Activated B cell treated with CpG ODN at 0.5 μM for 24 hours (primary cell): ENCODE data around the gene RBM39. TPM values are rescaled to one million over a fixed set of nuclear protein-coding genes. Genes with fewer than 3 reads are reported as not detected.
"Not testable (repeated sequence)": the region's sequence is repeated elsewhere in the genome, so short reads cannot be mapped to it uniquely, and the experiment has no call there.

ENCODE experiments used
- ATAC-seq: fragments of 200-7000 bp; cut with Tn5 transposase; one replicate; pipeline ENCODE4 v1.10.0; 2021; ENCODE audit warnings: low read depth, mild to moderate bottlenecking, moderate library complexity
- CTCF ChIA-PET: fragments of 350-600 bp; sonication (Branson Sonifier 250); formaldehyde crosslinking; loops from one replicate; lab custom pipeline; 2021; ENCODE audit warnings: antibody characterized with exemption; lab: Charles Lee
- POLR2A ChIA-PET: fragments of 350-600 bp; sonication (Branson Sonifier 250); formaldehyde crosslinking; loops from one replicate; lab custom pipeline; 2021; ENCODE audit warnings: antibody characterized with exemption; lab: Charles Lee
- DNase-seq: peaks from one replicate; pipeline ENCODE4 v3.0.0; 2022
- H3K27ac Mint-ChIP-seq: one replicate; pipeline ENCODE4 v1.8.0; 2020; ENCODE audit warnings: mixed read lengths
- H3K27me3 Mint-ChIP-seq: one replicate; pipeline ENCODE4 v1.8.0; 2021; ENCODE audit warnings: mixed read lengths
- H3K36me3 Mint-ChIP-seq: one replicate; pipeline ENCODE4 v1.8.0; 2021; ENCODE audit warnings: low read depth, mixed read lengths
- H3K4me1 Mint-ChIP-seq: one replicate; pipeline ENCODE4 v1.8.0; 2021; ENCODE audit warnings: mixed read lengths
- H3K4me3 Mint-ChIP-seq: one replicate; pipeline ENCODE4 v1.8.0; 2020; ENCODE audit warnings: mild to moderate bottlenecking, mixed read lengths
- H3K9me3 Mint-ChIP-seq: one replicate; pipeline ENCODE4 v1.8.0; 2020; ENCODE audit warnings: mixed read lengths
- CTCF ChIP-seq: fragments of 200-600 bp; IDR thresholded peaks from one replicate; pipeline ENCODE4 v1.8.0; 2022; ENCODE audit warnings: antibody characterized with exemption, mild to moderate bottlenecking
- intact Hi-C: fragments of 100-400 bp; cut with micrococcal nuclease; formaldehyde crosslinking; loops from one replicate; pipeline ENCODE4 v1.15.1; 2024
- total RNA-seq: library from RNA; stranded (reverse); gene quantifications from 2 replicates; pipeline ENCODE4 v1.2.3, GENCODE V29; 2022

The RBM39 gene
- total RNA-seq, 1 donor from 2014 or later, result 483 TPM

- peak overlapping the region; percentile 99 for H3K27ac Mint-ChIP-seq
- peaks cover 49% of the 10 kb centered on the region for H3K4me1 Mint-ChIP-seq
- H3K4me3 Mint-ChIP-seq, result no peak overlapping the region
- TF ChIP-seq CTCF, result no peak
- ChIA-PET CTCF (interaction anchor here (3.0 kb wide), 1 partner anchor 24 kb away, joined by 19 read pairs; the partner anchor contains the start of gene RBM39), POLR2A (interaction anchor here (18.2 kb wide), 1 partner anchor 27 kb away, joined by 764 read pairs; the partner anchor contains the start of gene RBM39)
- ATAC-seq, result no peak
- H3K36me3 Mint-ChIP-seq, result peaks cover 4% of the 10 kb centered on the region
- no peak for DNase-seq
- no peaks in the 10 kb centered on the region for H3K27me3 Mint-ChIP-seq
- H3K9me3 Mint-ChIP-seq, result no peaks in the 10 kb centered on the region
- intact Hi-C loops, result no loop called here
Measured at GRCh38 chr20:35766843-35767242, 24.8 kb upstream of the RBM39 start.

GRCh38 chr20:35764936-35765335 lies 22.9 kb upstream of the RBM39 start:
- POLR2A ChIA-PET, result interaction anchor here (0.6 to 18.2 kb wide), 3 partner anchors 15 to 25 kb away, joined by 3 to 764 read pairs (median 11); partner anchors contain the start of gene RBM39
- H3K27ac Mint-ChIP-seq, intact Hi-C loops, H3K27me3 Mint-ChIP-seq, ATAC-seq, CTCF ChIA-PET, DNase-seq, H3K4me3 Mint-ChIP-seq, H3K9me3 Mint-ChIP-seq, H3K36me3 Mint-ChIP-seq: not testable (repeated sequence)
- H3K4me1 Mint-ChIP-seq, result peaks cover 34% of the 10 kb centered on the region

GRCh38 chr20:35762461-35762860 lies 20.4 kb upstream of the RBM39 start:
- DNase-seq (no peak), ATAC-seq (no peak)
- intact Hi-C loops, result no loop called here
- Mint-ChIP-seq H3K9me3 (no peaks in the 10 kb centered on the region), H3K27me3 (no peaks in the 10 kb centered on the region), H3K27ac (no peak overlapping the region), H3K4me1 (peaks cover 13% of the 10 kb centered on the region), H3K36me3 (no peaks in the 10 kb centered on the region), H3K4me3 (no peak overlapping the region)
- ChIA-PET POLR2A (interaction anchor here (1.1 to 18.2 kb wide), 2 partner anchors 9 to 23 kb away, joined by 3 to 764 read pairs; partner anchors contain the start of genes PHF20 and RBM39), CTCF (no interaction called here)
- TF ChIP-seq CTCF, result no peak

GRCh38 chr20:35761548-35761947 lies 19.5 kb upstream of the RBM39 start:
- H3K27ac Mint-ChIP-seq, intact Hi-C loops, H3K4me3 Mint-ChIP-seq, H3K9me3 Mint-ChIP-seq, DNase-seq, CTCF ChIA-PET, H3K27me3 Mint-ChIP-seq, H3K36me3 Mint-ChIP-seq, H3K4me1 Mint-ChIP-seq, ATAC-seq: not testable (repeated sequence)
- POLR2A ChIA-PET, result interaction anchor here (0.6 kb wide), 2 partner anchors 17 to 510 kb away, joined by 3 to 5 read pairs; no protein-coding TSS in a partner anchor

GRCh38 chr20:35757098-35757705 lies 15.1 kb upstream of the RBM39 start:
- POLR2A ChIA-PET, result interaction anchor here (1.3 kb wide), 1 partner anchor 15 kb away, joined by 4 read pairs; the partner anchor contains the start of gene RBM39
- no peak for TF ChIP-seq CTCF
- DNase-seq (no peak), ATAC-seq (no peak)
- Mint-ChIP-seq H3K4me3 (no peak overlapping the region), H3K27me3 (no peaks in the 10 kb centered on the region), H3K27ac (no peak overlapping the region), H3K9me3 (no peaks in the 10 kb centered on the region), H3K4me1 (no peaks in the 10 kb centered on the region), H3K36me3 (no peaks in the 10 kb centered on the region)
- CTCF ChIA-PET, result no interaction called here
- intact Hi-C loops, result no loop called here

GRCh38 chr20:35756404-35756803 lies 14.3 kb upstream of the RBM39 start:
- no peak for TF ChIP-seq CTCF
- no peak for DNase-seq
- no peaks in the 10 kb centered on the region for H3K9me3 Mint-ChIP-seq
- POLR2A ChIA-PET, result interaction anchor here (0.6 to 2.0 kb wide), 2 partner anchors 14 to 185 kb away, joined by 3 to 12 read pairs; partner anchors contain the start of gene RBM39
- no peak overlapping the region for H3K27ac Mint-ChIP-seq
- no peak for ATAC-seq
- no peaks in the 10 kb centered on the region for H3K36me3 Mint-ChIP-seq
- CTCF ChIA-PET, result no interaction called here
- H3K4me1 Mint-ChIP-seq, result no peaks in the 10 kb centered on the region
- no peaks in the 10 kb centered on the region for H3K27me3 Mint-ChIP-seq
- no peak overlapping the region for H3K4me3 Mint-ChIP-seq
- intact Hi-C loops, result no loop called here
